ENCODE measurements around the gene FMNL1.

DNA sequence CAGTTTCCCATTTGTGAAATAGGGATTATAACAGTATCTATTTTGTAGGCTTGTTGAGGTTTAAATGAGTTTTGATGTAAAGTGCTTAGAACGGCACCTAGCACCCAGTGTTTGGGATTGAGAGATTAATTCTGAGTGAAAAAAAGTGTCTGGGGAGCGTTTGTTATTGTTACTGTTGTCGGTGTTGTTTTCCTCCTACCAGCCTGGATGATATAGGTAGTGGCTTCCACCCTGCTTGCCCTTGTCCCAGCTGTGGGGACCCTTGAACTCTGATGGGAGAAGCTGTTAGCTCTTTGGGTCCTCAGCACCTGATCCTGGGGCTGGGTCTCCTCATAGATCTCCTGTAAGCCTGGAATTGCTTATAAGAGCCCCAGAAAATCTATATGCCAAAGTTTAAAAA lies 4.9 kb downstream of the FMNL1 start:
- TF ChIP-seq, protein P1, sequence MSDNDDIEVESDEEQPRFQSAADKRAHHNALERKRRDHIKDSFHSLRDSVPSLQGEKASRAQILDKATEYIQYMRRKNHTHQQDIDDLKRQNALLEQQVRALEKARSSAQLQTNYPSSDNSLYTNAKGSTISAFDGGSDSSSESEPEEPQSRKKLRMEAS (IDR thresholded peaks at IDR 0.05; ENCODE audit: low read depth, low read length), result no peak
- TF ChIP-seq, protein P2, sequence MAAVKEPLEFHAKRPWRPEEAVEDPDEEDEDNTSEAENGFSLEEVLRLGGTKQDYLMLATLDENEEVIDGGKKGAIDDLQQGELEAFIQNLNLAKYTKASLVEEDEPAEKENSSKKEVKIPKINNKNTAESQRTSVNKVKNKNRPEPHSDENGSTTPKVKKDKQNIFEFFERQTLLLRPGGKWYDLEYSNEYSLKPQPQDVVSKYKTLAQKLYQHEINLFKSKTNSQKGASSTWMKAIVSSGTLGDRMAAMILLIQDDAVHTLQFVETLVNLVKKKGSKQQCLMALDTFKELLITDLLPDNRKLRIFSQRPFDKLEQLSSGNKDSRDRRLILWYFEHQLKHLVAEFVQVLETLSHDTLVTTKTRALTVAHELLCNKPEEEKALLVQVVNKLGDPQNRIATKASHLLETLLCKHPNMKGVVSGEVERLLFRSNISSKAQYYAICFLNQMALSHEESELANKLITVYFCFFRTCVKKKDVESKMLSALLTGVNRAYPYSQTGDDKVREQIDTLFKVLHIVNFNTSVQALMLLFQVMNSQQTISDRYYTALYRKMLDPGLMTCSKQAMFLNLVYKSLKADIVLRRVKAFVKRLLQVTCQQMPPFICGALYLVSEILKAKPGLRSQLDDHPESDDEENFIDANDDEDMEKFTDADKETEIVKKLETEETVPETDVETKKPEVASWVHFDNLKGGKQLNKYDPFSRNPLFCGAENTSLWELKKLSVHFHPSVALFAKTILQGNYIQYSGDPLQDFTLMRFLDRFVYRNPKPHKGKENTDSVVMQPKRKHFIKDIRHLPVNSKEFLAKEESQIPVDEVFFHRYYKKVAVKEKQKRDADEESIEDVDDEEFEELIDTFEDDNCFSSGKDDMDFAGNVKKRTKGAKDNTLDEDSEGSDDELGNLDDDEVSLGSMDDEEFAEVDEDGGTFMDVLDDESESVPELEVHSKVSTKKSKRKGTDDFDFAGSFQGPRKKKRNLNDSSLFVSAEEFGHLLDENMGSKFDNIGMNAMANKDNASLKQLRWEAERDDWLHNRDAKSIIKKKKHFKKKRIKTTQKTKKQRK (IDR thresholded peaks at IDR 0.05; ENCODE audit: low read depth, low read length), result no peak
- no peak for TF ChIP-seq NRF1 (conservative IDR thresholded peaks at IDR 0.05; ENCODE audit: low read depth, low read length)
- TF ChIP-seq TAF1 (IDR thresholded peaks at IDR 0.05; ENCODE audit: borderline replicate concordance, low read depth, low read length), result no peak
- TF ChIP-seq, protein P3, sequence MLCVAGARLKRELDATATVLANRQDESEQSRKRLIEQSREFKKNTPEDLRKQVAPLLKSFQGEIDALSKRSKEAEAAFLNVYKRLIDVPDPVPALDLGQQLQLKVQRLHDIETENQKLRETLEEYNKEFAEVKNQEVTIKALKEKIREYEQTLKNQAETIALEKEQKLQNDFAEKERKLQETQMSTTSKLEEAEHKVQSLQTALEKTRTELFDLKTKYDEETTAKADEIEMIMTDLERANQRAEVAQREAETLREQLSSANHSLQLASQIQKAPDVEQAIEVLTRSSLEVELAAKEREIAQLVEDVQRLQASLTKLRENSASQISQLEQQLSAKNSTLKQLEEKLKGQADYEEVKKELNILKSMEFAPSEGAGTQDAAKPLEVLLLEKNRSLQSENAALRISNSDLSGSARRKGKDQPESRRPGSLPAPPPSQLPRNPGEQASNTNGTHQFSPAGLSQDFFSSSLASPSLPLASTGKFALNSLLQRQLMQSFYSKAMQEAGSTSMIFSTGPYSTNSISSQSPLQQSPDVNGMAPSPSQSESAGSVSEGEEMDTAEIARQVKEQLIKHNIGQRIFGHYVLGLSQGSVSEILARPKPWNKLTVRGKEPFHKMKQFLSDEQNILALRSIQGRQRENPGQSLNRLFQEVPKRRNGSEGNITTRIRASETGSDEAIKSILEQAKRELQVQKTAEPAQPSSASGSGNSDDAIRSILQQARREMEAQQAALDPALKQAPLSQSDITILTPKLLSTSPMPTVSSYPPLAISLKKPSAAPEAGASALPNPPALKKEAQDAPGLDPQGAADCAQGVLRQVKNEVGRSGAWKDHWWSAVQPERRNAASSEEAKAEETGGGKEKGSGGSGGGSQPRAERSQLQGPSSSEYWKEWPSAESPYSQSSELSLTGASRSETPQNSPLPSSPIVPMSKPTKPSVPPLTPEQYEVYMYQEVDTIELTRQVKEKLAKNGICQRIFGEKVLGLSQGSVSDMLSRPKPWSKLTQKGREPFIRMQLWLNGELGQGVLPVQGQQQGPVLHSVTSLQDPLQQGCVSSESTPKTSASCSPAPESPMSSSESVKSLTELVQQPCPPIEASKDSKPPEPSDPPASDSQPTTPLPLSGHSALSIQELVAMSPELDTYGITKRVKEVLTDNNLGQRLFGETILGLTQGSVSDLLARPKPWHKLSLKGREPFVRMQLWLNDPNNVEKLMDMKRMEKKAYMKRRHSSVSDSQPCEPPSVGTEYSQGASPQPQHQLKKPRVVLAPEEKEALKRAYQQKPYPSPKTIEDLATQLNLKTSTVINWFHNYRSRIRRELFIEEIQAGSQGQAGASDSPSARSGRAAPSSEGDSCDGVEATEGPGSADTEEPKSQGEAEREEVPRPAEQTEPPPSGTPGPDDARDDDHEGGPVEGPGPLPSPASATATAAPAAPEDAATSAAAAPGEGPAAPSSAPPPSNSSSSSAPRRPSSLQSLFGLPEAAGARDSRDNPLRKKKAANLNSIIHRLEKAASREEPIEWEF (IDR thresholded peaks at IDR 0.05; ENCODE audit: insufficient replicate concordance, low read depth, low read length), result peak; percentile 10
- TF ChIP-seq ZZZ3 (IDR thresholded peaks at IDR 0.05; ENCODE audit: control insufficient read depth, insufficient read length, low read depth), result no peak
- TF ChIP-seq, protein P4, sequence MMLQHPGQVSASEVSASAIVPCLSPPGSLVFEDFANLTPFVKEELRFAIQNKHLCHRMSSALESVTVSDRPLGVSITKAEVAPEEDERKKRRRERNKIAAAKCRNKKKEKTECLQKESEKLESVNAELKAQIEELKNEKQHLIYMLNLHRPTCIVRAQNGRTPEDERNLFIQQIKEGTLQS (IDR thresholded peaks at IDR 0.05; ENCODE audit: borderline replicate concordance, extremely low read depth, low read depth, low read length), result no peak
- no peak for TF ChIP-seq FOS (IDR thresholded peaks at IDR 0.05; ENCODE audit: borderline replicate concordance, extremely low read depth, insufficient read length)
